ENCODE results near the gene TMEM63A. TPM values are rescaled to one million over a fixed set of nuclear protein-coding genes. Genes with fewer than 3 reads are reported as not detected.

The TMEM63A gene
- total and polyA plus RNA-seq, 2 of the 13 experiments (the other 11 are each of a cell fraction or from before 2014, with no cell fraction given): 23.9 to 53.3 TPM

DNA sequence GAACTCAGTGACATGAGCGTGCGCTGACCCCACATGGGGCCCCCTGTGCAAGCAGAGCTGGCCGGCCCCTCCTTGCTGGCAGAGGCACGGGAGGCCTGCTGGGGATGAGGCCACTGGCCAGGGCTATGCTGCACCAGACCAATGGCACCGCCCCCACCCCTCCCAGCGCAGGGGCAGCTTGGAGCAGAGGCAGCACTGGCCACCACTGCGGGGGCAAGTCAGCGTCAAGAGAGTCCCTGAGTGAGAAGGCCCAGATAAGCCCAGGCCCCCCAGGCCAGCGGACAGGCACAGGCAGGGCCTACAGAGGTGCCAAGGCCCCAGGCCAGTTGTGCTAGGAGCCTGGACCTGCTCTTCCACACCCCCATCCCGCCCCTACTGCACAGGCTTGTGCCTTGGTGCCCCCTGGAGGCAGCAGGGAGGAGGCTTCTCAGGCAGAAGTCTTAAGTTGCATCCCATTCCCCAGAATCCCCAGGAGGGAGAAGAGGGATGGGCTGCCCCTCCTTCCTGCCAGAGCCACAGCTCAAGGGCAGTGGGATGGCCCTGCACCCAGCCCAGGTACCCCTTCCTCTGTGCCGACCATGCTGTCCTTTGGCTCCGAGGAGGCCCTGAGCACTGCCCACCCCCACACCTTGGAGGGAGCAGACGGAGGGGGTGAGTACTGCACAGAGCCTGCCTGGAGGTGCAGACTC lies 36.5 kb downstream of the TMEM63A start (continued):
- TF ChIP-seq ZNF567 (CRISPR knock-in tag; IDR thresholded peaks at IDR 0.05; ENCODE audit: borderline replicate concordance) (no peak), ZNF264 (CRISPR knock-in tag; IDR thresholded peaks at IDR 0.05) (no peak), RCOR2 (CRISPR knock-in tag; IDR thresholded peaks at IDR 0.05) (no peak), ZNF788 (CRISPR knock-in tag; IDR thresholded peaks at IDR 0.05; ENCODE audit: borderline replicate concordance) (peak; percentile 51; the same call in 1 of the 2 replicates), ZNF235 (CRISPR knock-in tag; IDR thresholded peaks at IDR 0.05; ENCODE audit: borderline replicate concordance) (no peak), MAZ (IDR thresholded peaks at IDR 0.05; ENCODE audit: borderline replicate concordance, low read depth, low read length) (peak; percentile 30; the same call in 1 of the 2 replicates), MAZ (CRISPR knock-in tag; IDR thresholded peaks at IDR 0.05; ENCODE audit: low read depth) (peak; percentile 57; the same call in 1 of the 2 replicates), ZNF234 (CRISPR knock-in tag; conservative IDR thresholded peaks at IDR 0.05) (no peak), ZFAT (CRISPR knock-in tag; conservative IDR thresholded peaks at IDR 0.05) (no peak), CSRNP2 (CRISPR knock-in tag; conservative IDR thresholded peaks at IDR 0.05; ENCODE audit: low read depth) (no peak), ZNF83 (CRISPR knock-in tag; IDR thresholded peaks at IDR 0.05; ENCODE audit: borderline replicate concordance) (no peak), SMYD3 (CRISPR knock-in tag; IDR thresholded peaks at IDR 0.05) (no peak), BRD4 (CRISPR knock-in tag; IDR thresholded peaks at IDR 0.05) (no peak), ZNF564 (CRISPR knock-in tag; IDR thresholded peaks at IDR 0.05) (no peak), ZFP91 (CRISPR knock-in tag; IDR thresholded peaks at IDR 0.05; ENCODE audit: borderline replicate concordance) (peak; percentile 82), ELK4 (CRISPR knock-in tag; IDR thresholded peaks at IDR 0.05; ENCODE audit: borderline replicate concordance) (no peak), HNF4G (IDR thresholded peaks at IDR 0.05; ENCODE audit: borderline replicate concordance, low read depth, low read length) (no peak), HNF4G (CRISPR knock-in tag; IDR thresholded peaks at IDR 0.05; ENCODE audit: borderline replicate concordance, low read depth) (no peak)
- TF ChIP-seq, protein P1, sequence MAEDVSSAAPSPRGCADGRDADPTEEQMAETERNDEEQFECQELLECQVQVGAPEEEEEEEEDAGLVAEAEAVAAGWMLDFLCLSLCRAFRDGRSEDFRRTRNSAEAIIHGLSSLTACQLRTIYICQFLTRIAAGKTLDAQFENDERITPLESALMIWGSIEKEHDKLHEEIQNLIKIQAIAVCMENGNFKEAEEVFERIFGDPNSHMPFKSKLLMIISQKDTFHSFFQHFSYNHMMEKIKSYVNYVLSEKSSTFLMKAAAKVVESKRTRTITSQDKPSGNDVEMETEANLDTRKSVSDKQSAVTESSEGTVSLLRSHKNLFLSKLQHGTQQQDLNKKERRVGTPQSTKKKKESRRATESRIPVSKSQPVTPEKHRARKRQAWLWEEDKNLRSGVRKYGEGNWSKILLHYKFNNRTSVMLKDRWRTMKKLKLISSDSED (CRISPR knock-in tag; IDR thresholded peaks at IDR 0.05): no peak
- TF ChIP-seq, protein P2, sequence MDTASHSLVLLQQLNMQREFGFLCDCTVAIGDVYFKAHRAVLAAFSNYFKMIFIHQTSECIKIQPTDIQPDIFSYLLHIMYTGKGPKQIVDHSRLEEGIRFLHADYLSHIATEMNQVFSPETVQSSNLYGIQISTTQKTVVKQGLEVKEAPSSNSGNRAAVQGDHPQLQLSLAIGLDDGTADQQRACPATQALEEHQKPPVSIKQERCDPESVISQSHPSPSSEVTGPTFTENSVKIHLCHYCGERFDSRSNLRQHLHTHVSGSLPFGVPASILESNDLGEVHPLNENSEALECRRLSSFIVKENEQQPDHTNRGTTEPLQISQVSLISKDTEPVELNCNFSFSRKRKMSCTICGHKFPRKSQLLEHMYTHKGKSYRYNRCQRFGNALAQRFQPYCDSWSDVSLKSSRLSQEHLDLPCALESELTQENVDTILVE (CRISPR knock-in tag; IDR thresholded peaks at IDR 0.05): no peak
- TF ChIP-seq, protein P3, sequence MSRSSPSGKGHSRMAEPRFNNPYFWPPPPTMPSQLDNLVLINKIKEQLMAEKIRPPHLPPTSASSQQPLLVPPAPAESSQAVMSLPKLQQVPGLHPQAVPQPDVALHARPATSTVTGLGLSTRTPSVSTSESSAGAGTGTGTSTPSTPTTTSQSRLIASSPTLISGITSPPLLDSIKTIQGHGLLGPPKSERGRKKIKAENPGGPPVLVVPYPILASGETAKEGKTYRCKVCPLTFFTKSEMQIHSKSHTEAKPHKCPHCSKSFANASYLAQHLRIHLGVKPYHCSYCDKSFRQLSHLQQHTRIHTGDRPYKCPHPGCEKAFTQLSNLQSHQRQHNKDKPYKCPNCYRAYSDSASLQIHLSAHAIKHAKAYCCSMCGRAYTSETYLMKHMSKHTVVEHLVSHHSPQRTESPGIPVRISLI (CRISPR knock-in tag; IDR thresholded peaks at IDR 0.05; ENCODE audit: borderline replicate concordance): peak; percentile 17; the same call in 1 of the 2 replicates

Measured in HepG2 (cell line).